Activated T-cell treated with anti-CD3 and anti-CD28 coated beads, Interleukin-2, amount 50 U/mL, for 48 hours (primary cell): ENCODE measurements around the gene ADAMTS7.
A peak's percentile ranks its signal among the peaks of the same experiment; 100 is the strongest.
"Not testable (repeated sequence)": the region's sequence is repeated elsewhere in the genome, so short reads cannot be mapped to it uniquely, and the experiment has no call there.

Experiments used
- DNase-seq, 2 experiments: peaks; one replicate each; pipeline ENCODE4 v3.0.0-alpha.2; 2020

Gene ADAMTS7

DNA sequence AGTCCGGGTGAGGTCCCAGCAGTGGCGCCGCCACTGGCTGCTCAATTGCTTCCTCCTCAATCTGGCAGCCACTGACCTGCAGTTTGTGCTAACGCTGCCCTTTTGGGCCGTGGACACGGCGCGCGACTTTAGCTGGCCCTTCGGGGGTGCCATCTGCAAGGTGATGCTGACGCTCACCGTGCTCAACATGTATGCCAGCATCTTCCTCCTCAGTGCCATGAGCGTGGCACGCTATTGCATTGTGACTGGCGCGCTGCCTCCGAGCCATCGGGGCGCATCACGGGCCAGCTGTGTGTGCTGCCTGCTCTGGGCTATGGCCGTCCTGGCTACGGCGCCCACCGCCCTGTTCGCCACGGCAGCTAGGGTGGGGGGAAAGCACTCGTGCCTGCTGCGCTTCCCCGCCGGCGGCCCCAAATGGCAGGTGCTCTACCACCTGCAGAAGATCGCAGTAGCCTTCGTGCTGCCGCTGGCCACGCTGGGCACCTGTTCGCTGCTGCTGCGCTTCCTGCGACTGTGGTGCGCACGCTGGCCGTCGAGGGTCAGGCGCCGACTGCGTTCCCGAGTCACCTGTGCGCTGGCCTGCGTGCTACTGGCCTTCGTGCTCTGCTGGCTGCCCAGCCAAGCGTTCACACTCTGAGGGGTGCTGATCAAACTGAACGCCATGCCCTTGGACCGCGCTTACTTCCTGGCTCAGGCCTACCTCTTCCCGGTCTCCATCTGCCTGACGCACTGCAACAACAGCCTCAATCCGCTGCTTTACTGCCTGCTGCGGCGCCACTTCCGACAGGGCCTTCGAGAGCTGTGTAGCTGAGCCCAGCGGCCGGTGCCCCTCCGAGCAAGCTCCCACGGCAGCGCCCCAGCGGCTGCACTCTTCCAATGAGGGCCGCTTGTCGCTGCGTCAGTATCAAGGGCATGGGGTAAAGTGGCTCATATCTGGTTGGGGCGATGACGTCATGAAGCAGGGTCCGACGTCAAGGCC, 20.3 kb upstream of the ADAMTS7 start:
- DNase-seq = no peak

DNA sequence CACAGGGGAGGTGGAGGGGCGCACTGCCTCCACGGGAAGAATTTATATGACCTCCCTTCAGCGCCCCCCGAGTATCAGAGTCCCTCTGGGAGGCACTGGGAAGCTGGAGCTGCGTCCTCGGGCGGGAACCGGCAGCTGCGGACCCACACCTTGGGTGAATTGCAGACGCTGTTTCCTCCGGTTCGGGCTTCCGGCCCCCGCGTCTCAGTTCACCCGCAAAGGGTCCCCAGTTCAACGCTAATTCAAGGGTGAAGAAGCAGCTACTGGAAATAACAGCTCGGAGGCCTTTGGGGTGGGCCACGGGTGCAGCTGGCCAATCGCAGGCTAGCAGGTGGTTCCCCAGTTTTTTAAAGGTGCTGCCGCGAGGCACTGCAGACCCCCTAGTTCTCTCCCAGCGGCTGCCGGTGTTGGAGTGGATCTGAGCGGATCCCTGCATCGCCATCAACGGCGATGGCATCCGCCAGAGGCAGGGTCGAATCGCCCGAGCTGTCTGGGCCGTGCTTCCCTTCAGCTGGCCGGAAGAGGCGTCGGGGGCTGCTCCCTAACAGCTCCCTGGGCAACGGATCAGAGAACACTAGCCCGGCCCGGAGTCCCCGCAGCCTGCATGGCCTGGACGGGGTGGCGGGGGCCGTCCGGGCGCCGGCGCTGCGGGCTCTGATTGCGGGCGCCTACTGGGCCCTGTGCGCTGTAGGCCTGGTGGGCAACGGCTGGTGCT, 19.4 kb upstream of the ADAMTS7 start:
- DNase-seq = peak; percentile 26 to 33

DNA sequence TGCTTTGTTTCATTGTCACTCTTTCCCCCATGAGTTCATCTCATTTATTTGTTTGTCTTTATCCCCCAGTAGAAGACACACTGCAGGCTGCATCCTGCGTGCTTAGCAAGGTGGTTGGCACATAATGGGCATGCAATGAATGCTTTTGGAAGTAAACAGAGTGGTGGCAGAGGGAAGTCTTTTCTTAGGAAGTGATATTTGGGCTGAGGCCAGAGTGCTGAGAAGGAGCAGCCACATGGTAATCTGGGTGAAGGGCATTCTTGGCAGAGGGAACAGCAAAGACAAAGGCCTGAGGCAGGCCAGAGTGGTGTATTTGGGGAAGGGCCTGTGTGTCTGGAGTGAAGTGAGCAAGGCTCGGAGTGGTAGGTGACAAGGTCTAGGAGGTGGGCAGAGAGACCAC, 17.7 kb upstream of the ADAMTS7 start:
- DNase-seq = no peak

- no peak for DNase-seq
Measured at GRCh38 chr15:78822514-78822913, 11.2 kb upstream of the ADAMTS7 start.

- DNase-seq = no peak
Measured at GRCh38 chr15:78811825-78812183, 540 bp upstream of the ADAMTS7 start.

DNA sequence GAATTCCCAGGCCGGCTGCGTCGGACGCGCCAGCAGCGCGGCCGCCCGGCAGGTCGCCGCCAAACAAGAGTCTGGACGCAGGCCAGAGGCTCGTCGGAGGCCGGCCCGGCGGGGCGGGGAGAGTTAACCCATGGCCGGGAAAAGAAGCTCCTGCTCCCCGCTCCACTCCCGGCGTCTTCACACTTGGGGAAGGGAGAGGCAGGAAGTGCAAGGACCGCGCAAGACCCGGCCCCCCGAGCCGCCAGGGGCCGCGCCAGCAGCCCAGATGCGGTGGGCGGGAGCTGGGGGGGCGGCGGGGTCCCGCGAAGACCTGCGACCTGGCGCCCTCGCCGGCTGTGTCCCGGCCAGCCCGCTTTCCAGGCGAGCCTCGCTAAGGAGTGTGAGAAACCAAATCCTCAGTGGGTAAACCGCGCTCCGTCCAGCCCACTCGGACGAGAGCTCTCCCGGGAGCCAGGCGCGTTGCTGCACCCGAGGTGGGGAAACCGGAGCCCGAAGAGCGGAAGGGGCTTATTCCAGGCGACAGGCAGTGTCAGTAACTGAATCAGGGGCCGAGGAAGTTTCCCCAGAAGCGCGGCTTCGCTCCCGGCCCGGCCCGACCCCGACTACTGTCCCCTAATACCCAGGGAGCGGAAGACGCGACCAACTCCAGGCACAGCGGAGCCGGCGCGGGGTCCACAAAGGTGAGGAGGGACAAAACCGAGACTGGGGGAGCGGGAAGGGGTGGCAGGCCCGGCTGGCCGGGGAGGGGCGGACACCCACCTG, 721 bp downstream of the ADAMTS7 start:
- DNase-seq = peak; percentile 27 to 35

DNA sequence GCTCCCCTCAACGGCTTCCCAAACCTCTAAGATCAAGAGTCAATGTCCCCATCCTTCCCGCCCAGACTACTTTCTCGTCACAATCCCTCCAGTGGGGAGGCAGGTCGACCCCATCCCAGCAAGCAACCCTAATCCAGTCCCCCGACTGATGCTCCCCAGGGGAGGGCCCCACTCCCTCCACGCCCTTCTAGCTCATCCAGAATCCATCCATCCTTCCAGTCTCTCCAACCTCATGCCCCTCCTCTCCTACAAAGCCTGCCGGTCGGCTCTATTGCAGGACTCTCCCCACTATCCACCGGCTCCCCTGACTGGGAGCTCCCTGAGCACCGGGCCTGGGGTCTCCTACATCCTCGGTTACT, 1.3 kb downstream of the ADAMTS7 start:
- no peak for DNase-seq

- peak; percentile 28 to 52 for DNase-seq
Measured at GRCh38 chr15:78808550-78808949, 2.7 kb downstream of the ADAMTS7 start.

DNA sequence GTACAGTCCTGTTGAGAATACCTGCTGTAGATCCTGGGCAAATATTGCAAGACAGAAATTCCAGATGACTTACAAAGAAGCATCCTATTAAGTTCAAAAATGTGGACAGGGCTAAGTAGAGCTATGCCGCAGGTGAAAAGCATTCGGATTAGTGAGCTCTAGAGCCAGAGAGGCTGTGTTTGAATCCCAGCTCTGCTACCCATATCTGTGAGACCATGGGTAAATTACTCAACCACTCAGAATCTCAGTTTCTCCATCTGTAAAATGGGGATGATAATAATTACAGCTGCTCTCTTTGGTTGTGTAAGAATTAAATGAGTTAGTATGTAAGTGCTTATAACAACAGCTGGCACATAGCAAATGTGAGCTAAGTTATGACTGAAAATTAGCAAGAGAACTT, 3.9 kb downstream of the ADAMTS7 start:
- no peak for DNase-seq

DNA sequence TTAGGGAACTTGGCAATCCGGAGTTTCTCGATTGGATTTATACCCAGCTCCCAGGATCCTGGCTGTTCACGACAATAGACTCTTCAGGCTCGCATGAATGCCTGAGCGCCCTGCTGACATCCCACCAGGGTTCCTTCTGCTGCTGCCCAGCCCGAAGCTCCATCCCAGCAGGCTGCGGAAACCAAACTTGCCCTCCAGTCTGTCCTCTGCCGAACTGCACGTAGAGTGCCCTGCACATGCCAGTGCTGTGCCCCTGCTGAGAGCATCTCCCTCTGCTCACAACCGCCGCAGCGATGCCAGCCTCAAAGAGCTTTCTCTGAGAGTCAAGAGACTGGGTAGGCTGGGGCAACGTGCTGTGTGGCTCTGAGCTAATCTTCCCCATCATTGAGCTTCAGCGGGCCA, 6.9 kb downstream of the ADAMTS7 start:
- DNase-seq = no peak

DNA sequence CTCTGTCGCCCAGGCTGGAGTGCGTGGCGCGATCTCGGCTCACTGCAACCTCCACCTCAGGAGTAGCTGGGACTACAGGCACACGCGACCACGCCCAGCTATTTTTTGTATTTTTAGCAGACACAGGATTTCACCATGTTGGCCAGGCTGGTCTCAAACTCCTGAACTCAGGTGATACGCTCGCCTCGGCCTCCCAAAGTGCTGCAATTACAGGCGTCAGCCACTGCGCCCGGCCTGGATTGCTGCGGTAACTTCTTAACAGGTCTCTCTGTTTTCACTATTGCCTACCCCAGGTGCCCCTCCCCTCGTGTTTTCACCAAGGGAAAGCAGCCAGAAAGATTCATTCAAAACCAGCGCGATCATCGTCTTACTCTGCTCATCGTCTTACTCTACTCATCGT, 10.5 kb downstream of the ADAMTS7 start:
- no peak for DNase-seq

DNA sequence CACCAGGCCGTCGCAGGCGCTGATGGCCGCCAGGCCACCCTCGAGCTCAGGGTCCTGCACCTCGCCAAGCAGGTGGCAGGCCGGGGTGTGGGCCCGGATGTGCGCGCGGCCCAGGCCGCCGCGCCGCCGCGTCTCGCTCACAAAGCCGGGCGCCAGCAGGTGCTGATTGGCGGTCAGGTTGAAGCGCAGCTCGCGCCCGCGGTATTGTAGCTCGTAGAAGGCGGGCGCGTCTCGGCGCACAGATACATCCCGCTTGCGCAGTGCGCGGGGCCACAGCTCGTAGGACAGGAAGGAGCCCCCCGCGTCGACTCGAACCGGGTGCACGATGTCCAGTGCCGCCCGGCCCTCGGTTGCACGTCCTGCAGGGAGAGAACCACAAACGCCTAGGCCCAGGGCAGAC, 11.1 kb downstream of the ADAMTS7 start:
- no peak for DNase-seq

DNA sequence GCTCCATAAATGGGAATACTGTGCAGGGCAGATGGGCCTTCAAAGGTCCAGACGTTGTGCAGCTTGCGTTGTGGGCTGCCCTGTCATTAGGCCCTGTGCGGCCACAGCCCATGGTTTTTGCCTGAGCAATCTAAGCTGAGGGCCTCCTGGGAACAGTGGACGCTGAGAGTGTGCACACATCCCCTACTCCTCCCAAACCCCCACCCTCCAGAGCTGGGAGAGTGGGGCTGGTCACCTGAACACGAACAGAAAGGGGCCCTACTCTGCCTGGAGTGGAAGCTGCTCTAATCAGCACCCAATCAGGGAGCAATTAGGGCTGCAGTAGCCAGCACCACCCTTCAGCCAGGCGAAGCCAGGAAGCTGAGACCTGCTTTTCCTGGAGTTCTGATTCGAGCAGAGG, 12.2 kb downstream of the ADAMTS7 start:
- not testable (repeated sequence) for DNase-seq

GRCh38 chr15:78798355-78798754, 12.9 kb downstream of the ADAMTS7 start:
- DNase-seq = not testable (repeated sequence)

DNA sequence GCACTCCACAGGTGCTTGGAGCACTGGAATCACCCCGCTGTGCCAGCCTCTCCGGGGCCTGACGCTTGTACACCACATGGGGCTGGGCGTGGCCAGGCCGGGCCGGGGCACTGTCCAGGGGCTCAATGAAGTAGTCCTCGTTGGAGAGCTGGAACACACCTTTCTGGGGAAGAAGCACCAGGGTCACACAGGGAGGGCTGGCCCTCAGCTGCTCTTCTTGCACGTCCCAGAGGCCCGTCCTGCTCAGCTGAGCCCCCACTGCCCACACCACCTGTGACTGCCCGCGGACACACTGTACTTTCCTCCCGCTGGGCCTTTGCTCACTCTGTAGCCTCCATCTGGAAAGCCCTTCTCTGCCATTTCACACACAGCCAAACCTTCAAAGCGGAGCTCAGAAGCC, 13.3 kb downstream of the ADAMTS7 start:
- DNase-seq = no peak

GRCh38 chr15:78796510-78796909, 14.8 kb downstream of the ADAMTS7 start:
- DNase-seq = no peak

GRCh38 chr15:78795043-78795442, 16.2 kb downstream of the ADAMTS7 start:
- no peak for DNase-seq

DNA sequence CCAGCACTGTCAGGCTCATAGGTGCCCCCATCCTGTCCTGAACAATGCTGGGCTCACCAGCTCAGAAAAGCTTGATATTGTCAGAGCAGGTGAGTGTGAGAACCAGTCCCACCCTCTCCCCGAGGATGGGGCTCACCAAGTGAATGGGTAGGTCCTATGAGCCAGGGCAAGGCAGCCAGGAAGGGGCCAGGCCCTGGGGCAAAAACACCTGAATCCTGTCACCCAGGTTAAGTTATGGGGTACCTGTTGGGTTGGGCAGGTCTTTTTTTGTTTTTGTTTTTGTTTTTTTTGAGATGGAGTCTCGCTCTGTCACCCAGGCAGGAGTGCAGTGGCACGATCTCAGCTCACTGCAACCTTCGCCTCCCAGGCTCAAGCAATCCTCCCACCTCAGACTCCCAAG, 16.8 kb downstream of the ADAMTS7 start:
- not testable (repeated sequence) for DNase-seq

- DNase-seq = no peak
Measured at GRCh38 chr15:78791357-78791756, 19.9 kb downstream of the ADAMTS7 start.

DNA sequence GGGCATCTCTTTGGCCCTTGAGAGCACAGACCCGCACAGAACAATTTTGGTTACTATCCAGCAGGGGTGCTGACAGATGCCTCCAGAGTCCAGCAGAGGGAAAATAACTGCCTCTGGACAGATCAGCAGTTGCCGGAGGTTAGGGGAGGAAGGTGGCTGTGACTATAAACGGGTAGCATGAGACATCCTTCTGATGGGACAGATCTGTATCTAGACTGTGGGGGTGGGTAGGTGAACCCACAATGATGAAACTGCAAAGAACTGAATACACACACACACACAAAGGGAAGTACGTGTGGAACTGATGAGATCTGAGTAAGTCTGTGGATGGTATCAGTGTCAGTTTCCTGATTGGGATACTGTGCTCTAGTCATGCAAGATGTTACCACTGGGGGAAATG, 21.2 kb downstream of the ADAMTS7 start:
- DNase-seq = peak in 1 of 2 experiments; percentile 37

DNA sequence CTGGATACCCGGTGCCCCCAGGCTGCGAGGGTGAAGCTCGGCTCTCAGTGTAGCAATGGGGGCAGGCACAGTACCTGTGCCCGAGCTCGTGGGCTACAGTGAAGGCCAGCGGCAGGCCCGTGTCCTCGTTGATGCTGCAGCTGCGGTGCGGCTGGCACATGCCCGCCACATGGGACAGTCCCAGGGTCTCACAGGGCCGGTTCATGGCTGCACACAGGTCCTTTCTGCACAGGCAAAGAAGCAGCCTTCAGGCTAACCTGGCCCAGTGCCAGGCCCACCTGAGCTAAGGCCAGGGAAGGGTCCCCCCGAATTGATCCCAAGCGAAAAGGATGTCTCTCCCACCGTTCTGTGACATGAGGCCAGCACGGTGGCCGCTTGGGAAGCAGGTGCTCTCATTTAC, 21.6 kb downstream of the ADAMTS7 start:
- DNase-seq = no peak

- no peak for DNase-seq
Measured at GRCh38 chr15:78788016-78788660, 23.1 kb downstream of the ADAMTS7 start.

- not testable (repeated sequence) for DNase-seq
Measured at GRCh38 chr15:78782402-78782801, 28.9 kb downstream of the ADAMTS7 start.
